ENCODE results near the gene TGFBR3. TPM values are rescaled to one million over a fixed set of nuclear protein-coding genes. Genes with fewer than 3 reads are reported as not detected.

TGFBR3 gene
- total RNA-seq, 2 donors from 2014 or later: 60.8 to 62.4 TPM

DNA sequence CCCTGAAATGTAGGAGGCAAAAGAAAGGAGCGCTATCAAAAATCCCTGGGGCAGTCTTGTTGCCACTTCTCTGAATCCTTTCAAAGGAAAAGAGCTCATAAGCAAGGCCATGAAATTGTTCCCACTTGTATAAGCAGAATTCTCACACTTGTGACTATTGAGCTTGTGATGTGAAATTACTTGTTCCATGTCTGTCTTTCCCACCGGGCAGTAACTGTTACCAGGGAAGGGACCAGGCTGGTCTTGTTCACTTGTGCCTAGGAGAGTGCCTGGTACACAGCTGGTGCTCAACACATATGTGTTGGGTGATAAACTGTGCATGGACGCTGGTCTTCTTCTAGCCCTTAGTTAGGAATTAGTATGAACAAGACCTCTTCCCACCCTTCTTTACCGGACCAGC lies 234.7 kb downstream of the TGFBR3 start:
- Histone ChIP-seq H3K36me3 (no peaks in the 10 kb centered on the region), H3K4me1 (ENCODE audit: control insufficient read depth in 1 of 2, low read depth in 2 of 2) (peaks cover 3 to 25% of the 10 kb centered on the region in 2 donors), H3K4me3 (no peak overlapping the region), H3K27ac (peak overlapping the region; percentile 49 to 69), H3K27me3 (replicated peaks; ENCODE audit: insufficient read depth) (no peaks in the 10 kb centered on the region), H3K9me3 (no peaks in the 10 kb centered on the region)
- ATAC-seq (ENCODE audit: insufficient number of reproducible peaks, low FRiP score, low read depth): no peak
- no peak for TF ChIP-seq CTCF (IDR thresholded peaks at IDR 0.05)
- no peak for DNase-seq (ENCODE audit: low spot score)

DNA sequence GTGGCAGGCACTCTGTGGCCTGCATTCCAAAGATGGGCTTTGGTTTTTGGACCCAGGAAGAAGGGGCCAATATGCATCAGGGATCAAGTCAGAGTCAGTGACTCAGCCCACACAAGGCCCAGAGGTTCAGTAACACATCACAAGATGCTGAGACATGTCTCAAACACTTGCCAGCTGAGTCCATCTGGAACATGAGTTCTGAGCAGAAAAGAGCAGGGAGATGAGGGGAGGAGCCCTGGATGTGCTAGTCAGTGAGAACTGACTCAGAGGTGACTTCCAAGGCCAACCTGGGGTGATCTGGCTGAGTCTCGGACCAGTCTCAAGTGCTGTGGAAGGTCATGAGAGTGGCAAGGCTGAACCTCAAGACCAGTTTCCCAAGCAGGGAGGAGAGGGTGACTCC lies 235.2 kb downstream of the TGFBR3 start:
- H3K9me3 ChIP-seq: no peaks in the 10 kb centered on the region
- peak; percentile 98 for ATAC-seq (ENCODE audit: insufficient number of reproducible peaks, low FRiP score, low read depth)
- peak; percentile 68 for DNase-seq (ENCODE audit: low spot score)

GRCh38 chr1:91647061-91647460 lies 238.9 kb downstream of the TGFBR3 start:
- Histone ChIP-seq H3K36me3 (no peaks in the 10 kb centered on the region), H3K27ac (no peak overlapping the region)

More for the DNA sequence above, 235.2 kb downstream of the TGFBR3 start:
- H3K27me3 ChIP-seq (replicated peaks; ENCODE audit: insufficient read depth): no peaks in the 10 kb centered on the region
- H3K4me3 ChIP-seq: no peak overlapping the region
- H3K27ac ChIP-seq: peak overlapping the region; percentile 49 to 69
- peaks cover 3 to 25% of the 10 kb centered on the region in 2 donors for H3K4me1 ChIP-seq (ENCODE audit: control insufficient read depth in 1 of 2, low read depth in 2 of 2)
- H3K36me3 ChIP-seq: no peaks in the 10 kb centered on the region
- TF ChIP-seq CTCF (IDR thresholded peaks at IDR 0.05): no peak

GRCh38 chr1:91645031-91645430 lies 240.9 kb downstream of the TGFBR3 start:
- ATAC-seq (ENCODE audit: insufficient number of reproducible peaks, low FRiP score, low read depth): no peak
- Histone ChIP-seq H3K27me3 (replicated peaks; ENCODE audit: insufficient read depth) (no peaks in the 10 kb centered on the region), H3K27ac (no peak overlapping the region), H3K9me3 (no peaks in the 10 kb centered on the region), H3K4me3 (no peak overlapping the region), H3K4me1 (ENCODE audit: control insufficient read depth in 1 of 2, low read depth in 2 of 2) (peaks cover 0 to under 1% of the 10 kb centered on the region in 2 donors), H3K36me3 (no peaks in the 10 kb centered on the region)
- DNase-seq (ENCODE audit: low spot score): no peak
- no peak for TF ChIP-seq CTCF (IDR thresholded peaks at IDR 0.05)

More at GRCh38 chr1:91647061-91647460, 238.9 kb downstream of the TGFBR3 start:
- ATAC-seq (ENCODE audit: insufficient number of reproducible peaks, low FRiP score, low read depth): no peak
- DNase-seq (ENCODE audit: low spot score): no peak
- Histone ChIP-seq H3K9me3 (no peaks in the 10 kb centered on the region), H3K4me1 (ENCODE audit: control insufficient read depth in 1 of 2, low read depth in 2 of 2) (peaks cover 1 to 20% of the 10 kb centered on the region in 2 donors), H3K4me3 (no peak overlapping the region), H3K27me3 (replicated peaks; ENCODE audit: insufficient read depth) (no peaks in the 10 kb centered on the region)
- no peak for TF ChIP-seq CTCF (IDR thresholded peaks at IDR 0.05)

DNA sequence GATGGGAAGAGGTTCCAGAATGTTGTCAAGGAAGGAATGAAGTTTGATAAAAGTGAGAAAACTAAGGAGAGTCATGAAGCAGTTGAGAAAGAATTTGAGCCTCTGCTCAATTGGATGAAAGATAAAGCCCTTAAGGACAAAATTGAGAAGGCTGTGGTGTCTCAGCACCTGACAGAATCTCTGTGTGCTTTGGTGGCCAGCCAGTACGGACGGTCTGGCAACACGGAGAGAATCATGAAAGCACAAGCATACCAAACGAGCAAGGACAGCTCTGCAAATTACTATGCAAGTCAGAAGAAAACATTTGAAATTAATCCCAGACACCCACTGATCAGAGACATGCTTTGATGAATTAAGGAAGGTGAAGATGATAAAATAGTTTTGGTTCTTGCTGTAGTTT lies 242.5 kb downstream of the TGFBR3 start:
- no peak overlapping the region for H3K4me3 ChIP-seq
- no peak for TF ChIP-seq CTCF (IDR thresholded peaks at IDR 0.05)
- H3K4me1 ChIP-seq (ENCODE audit: control insufficient read depth in 1 of 2, low read depth in 2 of 2): no peaks in the 10 kb centered on the region
- no peak overlapping the region for H3K27ac ChIP-seq
- H3K36me3 ChIP-seq: no peaks in the 10 kb centered on the region
- H3K27me3 ChIP-seq (replicated peaks; ENCODE audit: insufficient read depth): no peaks in the 10 kb centered on the region
- DNase-seq (ENCODE audit: low spot score) (no peak), ATAC-seq (ENCODE audit: insufficient number of reproducible peaks, low FRiP score, low read depth) (no peak)
- no peaks in the 10 kb centered on the region for H3K9me3 ChIP-seq
